WTC11 (cell line): ENCODE measurements around the gene ZNF488.

Experiments used
- TCF7 ChIP-seq: sonication (generic); formaldehyde crosslinking; IDR thresholded peaks from 2 replicates; pipeline ENCODE4 v1.8.0; 2022; ENCODE audit warnings: mild to moderate bottlenecking, low read depth, missing genetic modification reagents, moderate library complexity
- TF ChIP-seq, protein P1 (sequence below): fragments of 200-600 bp; IDR thresholded peaks from 2 replicates; pipeline ENCODE4 v1.8.0; 2022; ENCODE audit warnings: antibody characterized with exemption

DNA sequence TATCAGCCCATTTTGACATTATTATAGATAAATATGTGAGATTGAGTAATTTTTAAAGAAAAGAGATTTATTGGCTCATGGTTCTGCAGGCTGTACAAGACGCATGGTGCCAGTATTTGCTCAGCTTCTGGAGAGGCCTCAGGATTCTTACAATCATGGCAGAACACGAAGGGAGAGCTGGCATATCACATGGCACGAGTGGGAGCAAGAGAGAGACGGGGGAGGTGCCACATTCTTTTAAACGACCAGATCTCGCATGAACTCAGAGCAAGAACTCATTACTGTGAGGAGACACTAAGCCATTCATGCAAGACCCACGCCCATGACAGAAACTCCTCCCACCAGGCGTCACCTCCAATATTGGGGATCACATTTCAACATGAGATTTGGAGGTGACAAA, 40.1 kb upstream of the ZNF488 start:
- no peak for TF ChIP-seq TCF7 (CRISPR knock-in tag)
- TF ChIP-seq, protein P1, sequence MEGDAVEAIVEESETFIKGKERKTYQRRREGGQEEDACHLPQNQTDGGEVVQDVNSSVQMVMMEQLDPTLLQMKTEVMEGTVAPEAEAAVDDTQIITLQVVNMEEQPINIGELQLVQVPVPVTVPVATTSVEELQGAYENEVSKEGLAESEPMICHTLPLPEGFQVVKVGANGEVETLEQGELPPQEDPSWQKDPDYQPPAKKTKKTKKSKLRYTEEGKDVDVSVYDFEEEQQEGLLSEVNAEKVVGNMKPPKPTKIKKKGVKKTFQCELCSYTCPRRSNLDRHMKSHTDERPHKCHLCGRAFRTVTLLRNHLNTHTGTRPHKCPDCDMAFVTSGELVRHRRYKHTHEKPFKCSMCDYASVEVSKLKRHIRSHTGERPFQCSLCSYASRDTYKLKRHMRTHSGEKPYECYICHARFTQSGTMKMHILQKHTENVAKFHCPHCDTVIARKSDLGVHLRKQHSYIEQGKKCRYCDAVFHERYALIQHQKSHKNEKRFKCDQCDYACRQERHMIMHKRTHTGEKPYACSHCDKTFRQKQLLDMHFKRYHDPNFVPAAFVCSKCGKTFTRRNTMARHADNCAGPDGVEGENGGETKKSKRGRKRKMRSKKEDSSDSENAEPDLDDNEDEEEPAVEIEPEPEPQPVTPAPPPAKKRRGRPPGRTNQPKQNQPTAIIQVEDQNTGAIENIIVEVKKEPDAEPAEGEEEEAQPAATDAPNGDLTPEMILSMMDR: no peak
